Measurements from ENCODE around the gene TANGO6.
"Not testable (repeated sequence)": the region's sequence is repeated elsewhere in the genome, so short reads cannot be mapped to it uniquely, and the experiment has no call there.

TANGO6 gene

DNA sequence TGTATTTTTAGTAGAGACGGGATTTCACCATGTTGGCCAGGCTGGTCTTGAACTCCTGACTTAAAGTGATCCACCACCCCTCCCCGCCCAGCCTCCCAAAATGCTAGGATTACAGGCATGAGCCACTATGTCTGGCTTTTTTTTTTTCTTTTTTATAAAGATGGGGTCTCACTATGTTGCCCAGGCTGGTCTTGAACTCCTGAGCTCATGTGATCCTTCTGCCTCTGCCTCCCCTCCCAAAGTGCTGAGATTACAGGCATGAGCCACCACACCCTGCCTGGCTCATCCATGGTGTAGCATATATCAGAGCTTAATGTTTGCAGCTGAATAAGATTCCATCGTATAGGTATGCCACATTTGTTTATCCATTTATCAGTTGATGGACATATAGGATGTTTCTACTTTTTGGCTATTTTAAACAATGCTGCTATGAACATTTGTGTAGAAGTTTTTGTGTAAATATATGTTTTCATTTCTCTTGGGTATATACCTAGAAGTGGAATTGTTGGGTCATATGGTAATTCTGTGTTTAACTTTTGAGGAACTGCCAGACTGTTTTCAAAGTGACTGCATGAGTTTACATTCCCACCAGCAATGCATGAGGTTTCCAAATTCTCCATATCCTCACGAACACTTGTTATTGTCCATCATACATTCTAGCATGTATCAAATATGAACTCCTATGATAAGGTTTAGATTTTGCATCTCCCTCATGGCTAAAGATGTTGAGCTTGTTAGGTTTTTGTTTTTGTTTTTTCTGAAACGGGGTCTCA is 206.5 kb downstream of the TANGO6 start:
- H3K4me3 ChIP-seq (ENCODE audit: low read depth, low read length) = no peak overlapping the region

DNA sequence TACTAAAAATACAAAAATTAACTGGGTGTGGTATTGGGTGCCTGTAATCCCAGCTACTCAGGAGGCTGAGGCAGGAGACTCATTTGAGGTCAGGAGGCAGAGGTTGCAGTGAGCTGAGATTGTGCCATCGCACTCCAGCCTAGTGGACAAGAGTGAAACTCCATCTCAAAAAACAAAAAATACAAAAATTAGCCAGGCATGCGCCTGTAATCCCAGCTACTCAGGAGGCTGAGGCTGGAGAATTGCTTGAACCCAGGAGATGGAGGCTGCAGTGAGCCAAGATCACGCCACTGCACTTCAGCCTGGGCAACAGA is 208.1 kb downstream of the TANGO6 start:
- not testable (repeated sequence) for H3K4me3 ChIP-seq (ENCODE audit: low read depth, low read length)

DNA sequence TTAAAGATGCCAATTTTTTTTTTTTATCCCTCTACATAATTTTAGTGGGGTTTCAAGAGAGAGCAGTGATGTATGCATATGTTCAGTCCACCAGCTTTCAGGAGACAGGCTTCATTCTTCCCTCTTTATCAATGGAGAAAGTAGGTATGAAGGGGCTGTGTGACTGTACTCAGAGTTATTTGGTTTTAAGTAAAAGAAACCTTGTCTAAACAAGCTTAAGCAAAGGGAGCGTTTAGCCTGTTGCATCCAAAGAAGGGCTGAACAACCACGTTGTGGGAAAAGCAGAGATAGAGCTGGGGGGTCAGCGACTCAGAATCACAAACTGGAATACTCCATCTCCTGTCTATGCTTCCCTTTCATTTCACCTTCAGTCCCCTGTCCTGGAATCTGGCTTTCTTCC is 211.7 kb downstream of the TANGO6 start:
- H3K4me3 ChIP-seq (ENCODE audit: low read depth, low read length) = no peak overlapping the region

DNA sequence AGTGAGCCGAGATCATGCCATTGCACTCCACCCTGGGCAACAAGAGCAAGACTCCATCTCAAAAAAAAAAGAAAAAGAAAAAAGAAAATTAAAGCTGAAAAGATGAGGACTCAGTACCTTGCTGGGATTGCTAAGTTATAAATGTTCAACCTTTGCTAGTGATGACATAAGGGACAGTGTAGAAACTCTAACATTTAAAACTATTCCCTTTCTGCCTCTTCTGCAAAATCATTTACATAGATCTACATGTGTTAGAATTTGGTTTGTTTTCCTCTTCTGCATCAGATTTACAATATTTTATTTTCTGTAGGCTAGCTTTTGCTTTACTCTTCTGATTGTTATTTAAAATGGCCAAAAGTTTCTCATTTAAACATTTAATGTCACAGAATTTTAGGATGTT is 212.6 kb downstream of the TANGO6 start:
- no peak overlapping the region for H3K4me3 ChIP-seq (ENCODE audit: low read depth, low read length)

DNA sequence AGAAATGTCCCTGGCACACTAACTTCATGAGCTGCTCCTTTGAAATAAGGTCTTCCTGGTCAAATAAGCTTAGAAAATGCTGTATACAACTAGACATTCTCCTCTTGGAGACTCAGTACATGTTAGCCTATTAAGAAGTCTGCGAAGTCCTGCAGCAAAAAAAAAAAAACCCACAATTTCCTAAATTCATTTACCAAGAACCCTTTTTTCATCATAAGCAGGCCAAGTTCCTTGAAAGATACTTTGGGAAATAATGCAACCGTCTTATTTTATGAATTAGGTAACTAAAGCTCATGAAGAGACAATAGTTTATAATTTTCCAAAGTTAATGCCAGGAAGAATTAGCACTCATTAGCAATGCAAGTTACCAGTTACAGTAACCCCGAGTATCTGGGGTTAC is 213.1 kb downstream of the TANGO6 start:
- no peak overlapping the region for H3K4me3 ChIP-seq (ENCODE audit: low read depth, low read length)

DNA sequence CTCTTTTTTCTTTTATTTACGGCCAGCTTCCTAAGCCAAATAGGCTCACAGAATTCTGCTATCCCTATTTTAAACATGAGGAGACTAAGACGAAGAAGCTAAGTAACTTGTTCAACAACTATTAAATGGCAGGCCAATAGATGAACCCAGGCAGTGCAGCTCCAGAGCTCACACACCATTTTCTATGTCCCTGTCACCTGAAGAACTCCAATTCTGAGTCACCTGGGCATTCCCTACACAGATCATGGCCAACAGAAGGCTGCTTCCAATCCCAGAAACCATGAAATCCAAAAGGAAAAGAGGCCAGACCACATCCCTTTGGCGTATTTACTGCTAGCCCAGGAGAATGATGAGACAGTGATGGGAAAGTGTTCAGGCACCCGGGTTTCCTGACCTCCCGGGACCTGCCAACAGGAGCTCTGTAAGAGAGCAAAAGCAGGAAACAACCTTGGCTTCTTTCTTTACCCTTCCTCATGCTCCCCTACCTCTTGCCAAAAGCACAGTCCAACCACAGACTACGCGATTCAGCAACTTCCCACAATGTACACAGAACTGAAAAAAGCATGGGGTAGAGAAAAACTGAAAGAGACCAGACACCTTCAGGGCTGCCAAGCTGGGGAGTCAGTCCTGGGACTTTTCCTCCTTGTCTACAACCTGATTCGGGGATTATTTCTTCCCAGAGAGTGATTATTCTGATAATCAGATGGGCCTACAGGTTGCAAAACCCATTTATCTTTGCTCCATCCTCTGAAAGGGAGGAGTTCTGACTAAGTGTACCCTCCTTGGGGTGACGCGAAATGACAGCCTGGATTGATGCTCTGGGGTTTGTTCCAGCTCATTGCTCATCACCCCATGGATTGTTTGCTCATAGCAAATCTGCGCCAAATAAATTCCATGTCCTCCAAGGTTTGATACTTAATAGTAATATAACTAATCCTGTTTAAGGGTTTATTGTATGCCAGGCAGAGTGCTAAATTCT is 214.4 kb downstream of the TANGO6 start:
- H3K4me3 ChIP-seq (ENCODE audit: low read depth, low read length) = no peak overlapping the region

DNA sequence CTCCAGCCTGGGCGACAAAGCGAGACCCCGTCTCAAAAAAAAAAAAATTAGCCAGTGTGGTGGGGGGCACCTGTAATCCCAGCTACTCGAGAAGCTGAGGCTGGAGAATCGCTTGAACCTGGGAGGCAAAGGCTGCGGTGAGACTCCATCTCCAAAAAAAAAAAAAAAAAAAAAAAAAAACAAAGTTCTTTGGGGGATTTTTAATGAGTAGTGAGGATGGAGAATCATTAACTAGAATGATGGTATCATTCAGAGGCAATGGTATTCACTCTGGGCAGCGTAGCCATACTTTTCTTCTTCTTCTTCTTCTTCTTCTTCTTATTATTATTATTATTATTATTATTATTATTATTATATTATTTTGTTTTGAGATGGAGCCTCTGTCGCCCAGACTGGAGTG is 220.2 kb downstream of the TANGO6 start:
- not testable (repeated sequence) for H3K4me3 ChIP-seq (ENCODE audit: low read depth, low read length)

DNA sequence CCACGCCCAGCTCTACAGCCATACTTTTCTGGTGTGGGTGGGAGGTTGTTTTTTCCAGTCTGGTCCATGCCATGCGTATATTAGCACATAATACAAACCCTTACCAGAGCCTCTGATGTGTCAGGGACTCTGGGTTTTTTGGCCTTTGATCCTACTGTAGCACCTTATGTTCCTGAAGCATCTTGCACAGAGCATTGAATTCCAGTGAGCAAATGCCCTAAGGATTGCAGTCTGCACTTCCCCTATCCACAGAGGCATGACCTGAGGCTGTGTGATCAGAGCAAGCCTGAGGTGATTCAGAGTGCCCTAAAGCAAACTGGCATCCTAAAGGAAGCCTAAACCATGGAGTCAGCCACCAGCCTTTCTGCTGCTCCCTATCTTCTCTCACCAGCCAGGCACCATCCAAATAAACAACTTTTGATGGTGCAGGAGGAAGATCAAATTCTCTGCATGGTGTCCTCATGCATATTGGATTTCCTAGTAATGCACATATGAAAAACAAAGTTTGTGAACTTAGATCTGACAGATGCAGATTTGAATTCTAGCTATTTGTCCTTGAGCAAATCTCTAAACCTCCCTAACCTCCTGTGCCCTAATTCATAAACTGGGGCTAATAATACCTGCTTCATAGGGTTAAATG is 220.9 kb downstream of the TANGO6 start:
- H3K4me3 ChIP-seq (ENCODE audit: low read depth, low read length) = no peak overlapping the region

DNA sequence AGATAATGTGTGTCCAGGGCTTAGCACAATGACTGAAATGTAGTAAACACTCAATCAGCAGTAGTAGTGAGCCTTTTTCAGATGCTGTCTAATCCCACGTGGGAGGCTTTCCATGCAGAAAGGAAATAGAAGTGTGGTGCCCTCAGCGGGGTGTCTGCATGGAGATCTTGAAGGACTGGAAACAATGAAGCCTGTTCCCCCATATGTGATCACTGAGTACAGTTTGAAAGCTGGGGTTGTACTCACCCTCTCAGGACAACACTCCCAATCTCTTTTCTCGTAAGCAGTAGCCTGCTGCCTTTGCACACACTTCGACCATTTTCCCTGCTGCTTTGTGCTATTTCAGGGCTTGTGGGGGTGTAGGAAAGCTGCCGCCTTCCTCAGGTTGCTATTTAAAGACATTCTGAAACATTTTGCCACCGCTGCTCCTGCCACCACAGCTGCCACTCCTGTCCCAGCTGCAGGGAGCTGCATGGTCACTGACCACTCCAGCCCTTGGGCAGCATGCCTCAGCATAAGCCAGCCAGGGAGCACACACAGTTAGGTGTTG is 221.5 kb downstream of the TANGO6 start:
- H3K4me3 ChIP-seq (ENCODE audit: low read depth, low read length) = no peak overlapping the region

DNA sequence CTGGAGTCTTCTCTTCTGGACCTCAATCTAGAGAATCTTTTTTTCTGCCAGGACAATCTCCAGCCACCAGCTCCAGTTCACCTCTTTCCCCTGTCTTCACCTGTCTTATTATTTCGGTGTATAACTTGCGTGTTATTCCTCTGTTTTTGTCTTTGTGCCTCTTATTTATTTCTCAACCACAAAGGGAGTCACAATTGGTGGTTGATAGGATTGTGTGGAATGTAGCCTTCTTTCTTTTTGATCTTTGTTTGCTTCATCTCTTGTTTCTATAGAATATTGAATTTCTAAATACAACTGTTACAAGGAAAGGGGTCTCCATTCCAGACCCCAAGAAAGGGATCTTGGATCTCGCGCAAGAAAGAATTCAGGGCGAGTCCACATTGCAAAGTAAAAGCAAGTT is 226.2 kb downstream of the TANGO6 start:
- H3K4me3 ChIP-seq (ENCODE audit: low read depth, low read length) = no peak overlapping the region

DNA sequence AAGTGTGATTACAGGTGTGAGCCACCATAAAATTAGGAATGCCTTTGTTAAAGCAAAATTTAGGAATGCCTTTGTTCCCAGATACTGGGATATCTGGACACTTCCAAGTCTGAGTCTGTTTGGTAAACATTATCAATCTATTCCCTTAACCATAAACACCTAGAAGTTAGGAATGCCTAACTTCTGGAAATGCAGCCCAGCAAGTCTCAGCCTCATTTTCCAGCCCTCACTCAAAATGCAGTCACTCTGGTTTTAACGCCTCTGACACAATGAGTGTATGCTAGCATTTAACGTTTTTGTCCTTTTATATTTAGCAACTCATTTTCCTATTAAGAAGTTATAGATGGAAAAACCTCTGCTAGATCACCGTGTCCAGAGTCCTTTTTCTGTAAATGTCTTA is 227.7 kb downstream of the TANGO6 start:
- H3K4me3 ChIP-seq (ENCODE audit: low read depth, low read length) = no peak overlapping the region

DNA sequence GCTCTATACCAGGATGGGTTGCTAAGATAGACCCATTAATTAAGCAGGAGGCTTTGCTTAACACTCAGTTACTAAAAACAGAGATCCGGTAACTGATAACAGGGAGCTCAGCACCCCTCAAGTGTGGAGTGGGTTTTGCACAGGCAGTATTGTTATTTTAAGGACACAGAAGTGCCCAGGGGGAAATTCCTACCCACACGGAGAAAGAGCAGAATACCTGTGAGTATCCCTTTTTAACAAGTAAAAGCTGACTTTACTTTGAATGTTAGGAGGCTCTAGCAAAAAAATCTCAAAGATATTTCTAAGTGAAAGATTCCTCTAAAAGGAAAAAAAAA is 229.3 kb downstream of the TANGO6 start:
- H3K4me3 ChIP-seq (ENCODE audit: low read depth, low read length) = no peak overlapping the region

DNA sequence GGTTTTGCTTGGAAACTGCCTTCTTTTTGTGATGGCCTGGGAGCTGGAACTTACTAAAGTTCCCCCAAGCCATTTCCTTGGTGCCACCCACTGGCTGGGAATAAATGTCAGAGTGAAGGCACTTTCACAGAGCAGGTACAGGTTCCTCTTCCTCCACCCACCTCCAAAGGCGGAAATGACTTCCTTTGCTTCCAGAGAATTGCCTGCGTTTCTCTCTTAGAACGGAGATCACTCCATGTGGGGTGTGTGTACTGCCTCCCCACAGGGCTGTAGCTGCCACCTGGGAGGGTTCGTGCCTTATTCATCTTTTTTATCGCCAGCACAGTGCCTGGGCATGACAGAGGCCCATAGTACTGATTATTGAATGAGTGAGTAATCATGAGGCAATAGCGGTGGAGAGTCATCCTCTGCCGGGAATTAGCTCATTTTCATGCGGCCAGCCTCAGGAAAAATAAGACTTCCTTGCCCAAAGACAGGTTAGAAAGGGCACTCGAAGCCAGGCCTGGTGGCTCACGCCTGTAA is 229.9 kb downstream of the TANGO6 start:
- no peak overlapping the region for H3K4me3 ChIP-seq (ENCODE audit: low read depth, low read length)

DNA sequence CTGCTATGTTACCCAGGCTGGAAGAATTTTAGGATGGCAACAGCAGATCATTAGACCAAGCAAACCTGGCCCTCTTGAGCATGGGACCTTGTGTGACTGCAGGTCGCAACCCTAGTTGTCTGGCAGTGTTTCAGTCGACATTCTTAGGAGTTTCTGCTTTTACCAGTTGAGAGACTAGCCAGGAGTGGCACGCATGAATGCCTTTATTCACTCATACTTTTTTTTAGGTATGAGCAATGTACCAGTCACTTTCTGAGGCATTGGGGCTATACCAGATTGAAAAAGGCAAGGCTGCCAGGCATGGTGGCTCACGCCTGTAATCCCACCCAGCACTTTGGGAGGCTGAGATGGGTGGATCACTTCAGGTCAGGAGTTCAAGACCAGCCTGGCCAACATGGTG is 233.9 kb downstream of the TANGO6 start:
- H3K4me3 ChIP-seq (ENCODE audit: low read depth, low read length) = no peak overlapping the region

DNA sequence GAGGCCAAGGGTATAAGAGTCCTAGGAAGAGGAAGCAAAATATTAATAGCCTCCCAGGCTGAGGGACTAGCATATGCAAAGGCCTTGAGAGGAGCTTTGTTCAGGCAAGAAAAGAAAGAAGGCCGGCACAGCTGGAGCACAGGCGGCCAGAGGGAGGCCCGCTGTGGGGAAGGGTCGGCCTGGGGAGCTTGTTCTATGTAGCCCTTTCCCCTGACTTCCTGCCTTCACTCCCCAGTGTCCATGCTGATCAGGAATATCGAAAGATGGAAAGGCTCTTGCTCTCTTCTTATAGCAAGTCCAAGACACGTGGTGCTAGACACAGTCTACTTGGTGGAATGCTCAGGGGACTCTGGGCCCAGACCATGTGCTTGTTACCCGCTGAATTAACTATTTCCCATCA is 234.7 kb downstream of the TANGO6 start:
- no peak overlapping the region for H3K4me3 ChIP-seq (ENCODE audit: low read depth, low read length)

DNA sequence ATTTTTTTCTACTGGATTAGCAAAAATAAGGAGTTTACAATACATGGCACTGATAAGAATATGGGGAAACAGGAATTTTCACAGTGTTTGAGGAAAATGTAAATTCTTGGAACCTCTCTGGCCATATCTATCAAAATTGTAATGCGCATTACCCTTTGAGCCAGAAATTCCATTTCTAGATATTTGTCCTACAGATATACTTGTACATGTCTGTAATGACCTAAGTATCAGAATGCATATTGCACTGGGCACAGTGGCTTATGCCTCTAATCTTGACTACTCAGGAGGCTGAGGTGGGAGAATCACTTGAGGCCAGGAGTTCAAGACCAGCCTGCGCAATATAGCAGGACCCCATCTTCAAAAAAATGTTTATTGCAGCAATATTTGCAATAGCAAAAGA is 236.4 kb downstream of the TANGO6 start:
- H3K4me3 ChIP-seq (ENCODE audit: low read depth, low read length) = no peak overlapping the region

DNA sequence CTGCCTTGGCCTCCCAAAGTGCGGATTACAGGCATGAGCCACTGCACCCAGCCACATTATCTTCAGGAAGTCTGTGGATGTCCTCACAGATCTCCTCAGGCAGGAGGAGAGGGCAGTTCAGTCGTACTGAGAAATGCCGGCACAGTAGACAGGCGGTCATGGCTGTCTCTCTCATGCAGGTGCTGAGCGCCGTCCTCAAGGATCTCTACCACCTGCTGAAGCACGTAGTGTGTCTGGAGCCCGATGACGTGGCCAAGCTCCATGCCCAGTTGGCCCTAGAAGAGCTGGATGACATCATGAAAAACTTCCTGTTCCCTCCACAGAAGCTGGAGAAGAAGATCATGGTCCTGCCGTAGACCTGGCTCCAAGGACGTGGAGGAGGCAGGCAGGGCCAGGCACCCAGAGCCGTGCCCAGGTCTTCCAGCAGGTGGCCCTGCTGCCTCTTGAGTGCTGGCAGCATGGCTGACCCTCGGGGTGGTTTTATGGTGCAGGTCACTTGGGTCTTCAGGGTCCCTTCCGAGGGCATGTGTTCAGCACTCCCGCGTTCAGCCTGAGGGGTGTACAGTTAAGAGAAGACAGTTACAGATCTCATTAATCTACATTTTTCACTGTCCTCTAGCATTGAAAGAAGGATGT is 240.1 kb downstream of the TANGO6 start:
- H3K4me3 ChIP-seq (ENCODE audit: low read depth, low read length) = no peak overlapping the region

DNA sequence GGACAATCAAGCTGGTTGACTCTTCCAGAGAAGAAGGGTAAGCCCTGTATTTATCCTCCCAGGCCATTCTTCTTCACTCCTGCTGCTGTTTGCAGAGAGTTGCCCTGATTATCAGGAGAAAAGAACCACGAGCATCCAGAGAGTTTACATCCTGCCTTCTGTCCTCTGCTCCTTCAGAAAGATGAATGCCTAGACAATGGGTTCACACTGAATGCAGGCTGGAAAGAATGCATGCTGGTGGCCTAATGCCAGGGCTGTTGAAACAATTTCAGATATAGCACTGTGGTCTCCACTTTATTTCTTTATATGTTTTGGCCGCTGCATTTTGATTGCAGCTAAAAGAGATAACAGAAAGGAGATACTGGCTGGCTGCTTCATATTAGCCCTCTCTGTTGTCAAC is 241.0 kb downstream of the TANGO6 start:
- no peak overlapping the region for H3K4me3 ChIP-seq (ENCODE audit: low read depth, low read length)

DNA sequence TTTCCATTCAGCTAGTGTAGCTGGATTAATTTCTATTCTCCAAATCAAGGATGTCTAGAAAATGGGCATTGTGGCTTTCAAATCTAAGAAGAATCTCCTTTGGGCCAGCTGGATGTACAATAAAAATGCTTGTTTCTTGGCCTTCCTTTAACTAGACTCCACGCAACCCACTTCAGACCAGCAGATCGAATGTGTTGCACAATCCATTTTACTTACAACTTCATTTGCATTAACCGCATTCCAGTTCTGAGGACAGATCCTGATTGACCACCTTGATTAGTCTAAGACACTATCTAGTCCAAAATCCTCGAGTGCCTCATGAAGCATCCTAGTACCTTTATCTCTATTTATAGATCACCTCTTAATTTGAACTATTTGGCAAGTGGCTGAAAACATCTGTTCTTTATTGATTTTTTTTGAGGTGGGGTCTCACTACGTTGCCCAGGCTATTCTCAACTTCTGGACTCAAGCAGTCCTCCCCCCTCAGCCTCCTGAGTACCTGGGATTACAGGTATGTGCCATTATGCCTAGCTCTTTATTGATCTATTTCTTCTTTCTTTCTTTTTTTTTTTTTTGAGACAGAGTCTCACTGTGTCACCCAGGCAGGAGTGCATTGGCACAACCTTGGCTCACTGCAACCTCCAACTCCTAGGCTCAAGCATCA is 241.8 kb downstream of the TANGO6 start:
- H3K4me3 ChIP-seq (ENCODE audit: low read depth, low read length) = no peak overlapping the region

DNA sequence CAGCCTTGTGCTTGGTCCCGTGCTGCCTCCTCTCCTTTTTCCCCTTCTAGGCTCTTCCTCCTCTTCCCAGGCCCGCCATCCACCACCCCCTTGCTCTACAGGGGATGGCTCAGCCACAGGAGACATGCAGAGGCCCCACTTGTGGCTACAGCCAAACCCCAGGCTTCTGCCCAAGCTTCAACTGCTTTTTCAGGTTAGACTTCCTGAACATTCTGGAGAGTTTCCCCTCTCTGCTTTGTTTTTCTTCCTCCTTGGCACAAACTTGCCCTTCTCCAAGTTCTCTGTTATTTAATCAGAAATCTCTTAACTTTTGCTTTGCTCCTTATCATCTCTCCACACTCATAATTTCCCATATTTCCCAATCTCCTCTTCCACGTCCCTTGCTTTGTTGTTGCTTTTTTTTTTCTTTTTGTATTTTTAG is 243.8 kb downstream of the TANGO6 start:
- no peak overlapping the region for H3K4me3 ChIP-seq (ENCODE audit: low read depth, low read length)
